ENCODE data around the gene EGR1. TPM values are rescaled to one million over a fixed set of nuclear protein-coding genes. Genes with fewer than 3 reads are reported as not detected.

The EGR1 gene
- total RNA-seq, 1 experiment from 2014 or later: 83.3 TPM

DNA sequence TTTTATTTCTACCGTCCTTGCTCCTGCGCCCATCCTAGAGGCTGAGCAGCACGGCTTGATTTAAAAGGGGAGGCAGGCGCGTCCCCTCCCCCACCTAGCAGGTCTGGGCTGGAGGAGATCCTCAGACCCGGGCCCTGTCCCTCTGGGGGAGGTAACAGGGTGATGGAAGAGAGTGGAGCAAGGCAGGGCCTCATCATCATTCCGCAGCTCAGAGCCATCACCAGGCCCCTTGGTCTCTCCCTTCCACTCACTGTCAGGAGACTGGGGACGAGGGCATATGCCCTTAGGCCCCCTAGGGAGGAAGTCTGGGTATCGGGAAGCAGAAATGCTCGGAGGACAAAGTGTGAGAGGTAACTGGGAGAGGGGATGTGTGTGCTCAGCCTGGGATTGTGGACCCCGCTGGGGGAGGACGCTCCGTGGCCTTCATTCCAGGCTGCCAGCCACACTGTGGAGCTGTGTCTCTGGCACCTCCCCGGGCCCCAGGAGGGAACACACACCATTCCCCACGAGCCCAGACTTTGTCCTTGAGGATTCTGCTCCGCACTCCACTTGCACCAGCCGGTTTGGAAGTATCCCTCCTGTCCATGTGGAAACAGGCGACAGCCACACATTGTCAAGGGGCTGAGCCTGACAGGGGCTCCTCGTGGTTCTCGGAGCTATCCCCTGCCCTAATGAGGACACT lies 25.7 kb upstream of the EGR1 start:
- H2AFZ ChIP-seq (ENCODE audit: low read length): peak overlapping the region; percentile 0
- peak overlapping the region; percentile 82 for H3K4me2 ChIP-seq (ENCODE audit: insufficient read depth, insufficient read length, low read length)
- WGBS (ENCODE audit: extremely low coverage, insufficient read length, low lambda C conversion rate): no CpG with 5 or more reads among the region's 20 CpGs
- no peaks in the 10 kb centered on the region for H3K79me1 ChIP-seq (ENCODE audit: insufficient read depth, low read depth, low read length, poor library complexity, severe bottlenecking)
- peaks cover 4% of the 10 kb centered on the region; the same call in 1 of the 2 replicates for H3K4me1 ChIP-seq (ENCODE audit: insufficient read depth, low read length)
- peaks cover 5% of the 10 kb centered on the region for H3K23me2 ChIP-seq (ENCODE audit: insufficient read length, low read depth, low read length, poor library complexity, severe bottlenecking)
- H3K36me3 Mint-ChIP-seq (ENCODE audit: insufficient read depth in 1 of 3, low read depth in 3 of 3): peaks cover 8 to 39% (median 34%) of the 10 kb centered on the region in 3 experiments; a peak in 6 of 7 replicates
- no peak overlapping the region; the same call in 1 of the 2 replicates for H3K14ac ChIP-seq (ENCODE audit: insufficient read depth, low read length)
- peak overlapping the region in 2 of 3 experiments; percentile 39 to 52; a peak in 2 of 7 replicates for H3K27ac Mint-ChIP-seq
- no peaks in the 10 kb centered on the region for H3K79me2 ChIP-seq (ENCODE audit: insufficient read depth, low read length)
- DNase-seq: no peak
- peaks cover 19 to 28% of the 10 kb centered on the region in 2 experiments for H3K4me1 Mint-ChIP-seq
- H3K23ac ChIP-seq (ENCODE audit: insufficient read length, low read depth, low read length): no peak overlapping the region
- H3K9ac ChIP-seq (ENCODE audit: extremely low read depth, insufficient read length, low read length): peak overlapping the region; percentile 40
- H2BK12ac ChIP-seq (ENCODE audit: insufficient read length, low read depth, low read length): no peak overlapping the region
- no peak overlapping the region for H2AK5ac ChIP-seq (ENCODE audit: insufficient read length, low read length)
- H3K27me3 ChIP-seq (ENCODE audit: insufficient read depth, low read length): no peaks in the 10 kb centered on the region
- no peak overlapping the region for H4K8ac ChIP-seq (replicated peaks; ENCODE audit: insufficient read length, low read depth, low read length)
- TF ChIP-seq, protein P1, sequence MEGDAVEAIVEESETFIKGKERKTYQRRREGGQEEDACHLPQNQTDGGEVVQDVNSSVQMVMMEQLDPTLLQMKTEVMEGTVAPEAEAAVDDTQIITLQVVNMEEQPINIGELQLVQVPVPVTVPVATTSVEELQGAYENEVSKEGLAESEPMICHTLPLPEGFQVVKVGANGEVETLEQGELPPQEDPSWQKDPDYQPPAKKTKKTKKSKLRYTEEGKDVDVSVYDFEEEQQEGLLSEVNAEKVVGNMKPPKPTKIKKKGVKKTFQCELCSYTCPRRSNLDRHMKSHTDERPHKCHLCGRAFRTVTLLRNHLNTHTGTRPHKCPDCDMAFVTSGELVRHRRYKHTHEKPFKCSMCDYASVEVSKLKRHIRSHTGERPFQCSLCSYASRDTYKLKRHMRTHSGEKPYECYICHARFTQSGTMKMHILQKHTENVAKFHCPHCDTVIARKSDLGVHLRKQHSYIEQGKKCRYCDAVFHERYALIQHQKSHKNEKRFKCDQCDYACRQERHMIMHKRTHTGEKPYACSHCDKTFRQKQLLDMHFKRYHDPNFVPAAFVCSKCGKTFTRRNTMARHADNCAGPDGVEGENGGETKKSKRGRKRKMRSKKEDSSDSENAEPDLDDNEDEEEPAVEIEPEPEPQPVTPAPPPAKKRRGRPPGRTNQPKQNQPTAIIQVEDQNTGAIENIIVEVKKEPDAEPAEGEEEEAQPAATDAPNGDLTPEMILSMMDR (conservative IDR thresholded peaks at IDR 0.05): no peak
- H3K4me3 Mint-ChIP-seq: peak overlapping the region; percentile 89 to 94
- H4K20me1 ChIP-seq (ENCODE audit: control insufficient read depth, insufficient read depth, insufficient read length): no peaks in the 10 kb centered on the region
- H3K18ac ChIP-seq (ENCODE audit: insufficient read length, low read depth, low read length): peak overlapping the region; percentile 59
- H2BK20ac ChIP-seq (ENCODE audit: low read depth, low read length, poor library complexity, severe bottlenecking): no peak overlapping the region
- H2BK15ac ChIP-seq (ENCODE audit: low read depth, low read length): no peak overlapping the region
- no peak overlapping the region for H2BK5ac ChIP-seq (ENCODE audit: insufficient read length, low read length)
- H3K4ac ChIP-seq (ENCODE audit: low read depth, low read length): no peak overlapping the region
- H2BK120ac ChIP-seq (ENCODE audit: low read depth, low read length, poor library complexity, severe bottlenecking): no peak overlapping the region
- H3T11ph ChIP-seq (ENCODE audit: low read length): no peak overlapping the region
- no peaks in the 10 kb centered on the region for H3K27me3 Mint-ChIP-seq (ENCODE audit: low read depth)
- no peak overlapping the region for H4K91ac ChIP-seq (ENCODE audit: insufficient read length, low read depth, low read length)
- H3K27ac ChIP-seq (ENCODE audit: insufficient read length, low read depth, low read length): no peak overlapping the region
- no peaks in the 10 kb centered on the region for H3K9me3 ChIP-seq (ENCODE audit: control insufficient read depth, low read depth, low read length)
- H3K9me3 Mint-ChIP-seq: no peaks in the 10 kb centered on the region; a peak in 1 of 5 replicates
- H3K56ac ChIP-seq (ENCODE audit: insufficient read length, low read depth, low read length): no peak overlapping the region
- no peak overlapping the region for H4K5ac ChIP-seq (ENCODE audit: insufficient read length, low read depth, low read length)
